ENCODE measurements around the gene TRRAP.

- TF ChIP-seq, protein P1, sequence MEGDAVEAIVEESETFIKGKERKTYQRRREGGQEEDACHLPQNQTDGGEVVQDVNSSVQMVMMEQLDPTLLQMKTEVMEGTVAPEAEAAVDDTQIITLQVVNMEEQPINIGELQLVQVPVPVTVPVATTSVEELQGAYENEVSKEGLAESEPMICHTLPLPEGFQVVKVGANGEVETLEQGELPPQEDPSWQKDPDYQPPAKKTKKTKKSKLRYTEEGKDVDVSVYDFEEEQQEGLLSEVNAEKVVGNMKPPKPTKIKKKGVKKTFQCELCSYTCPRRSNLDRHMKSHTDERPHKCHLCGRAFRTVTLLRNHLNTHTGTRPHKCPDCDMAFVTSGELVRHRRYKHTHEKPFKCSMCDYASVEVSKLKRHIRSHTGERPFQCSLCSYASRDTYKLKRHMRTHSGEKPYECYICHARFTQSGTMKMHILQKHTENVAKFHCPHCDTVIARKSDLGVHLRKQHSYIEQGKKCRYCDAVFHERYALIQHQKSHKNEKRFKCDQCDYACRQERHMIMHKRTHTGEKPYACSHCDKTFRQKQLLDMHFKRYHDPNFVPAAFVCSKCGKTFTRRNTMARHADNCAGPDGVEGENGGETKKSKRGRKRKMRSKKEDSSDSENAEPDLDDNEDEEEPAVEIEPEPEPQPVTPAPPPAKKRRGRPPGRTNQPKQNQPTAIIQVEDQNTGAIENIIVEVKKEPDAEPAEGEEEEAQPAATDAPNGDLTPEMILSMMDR (IDR thresholded peaks at IDR 0.05) = no peak
- no peak for TF ChIP-seq ZFX (IDR thresholded peaks at IDR 0.05; ENCODE audit: borderline replicate concordance)
Observed at GRCh38 chr7:99016196-99016595, 137.9 kb downstream of the TRRAP start.
